ENCODE results near the gene RPL36A.
A peak's percentile ranks its signal among the peaks of the same experiment; 100 is the strongest.

Gene RPL36A

DNA sequence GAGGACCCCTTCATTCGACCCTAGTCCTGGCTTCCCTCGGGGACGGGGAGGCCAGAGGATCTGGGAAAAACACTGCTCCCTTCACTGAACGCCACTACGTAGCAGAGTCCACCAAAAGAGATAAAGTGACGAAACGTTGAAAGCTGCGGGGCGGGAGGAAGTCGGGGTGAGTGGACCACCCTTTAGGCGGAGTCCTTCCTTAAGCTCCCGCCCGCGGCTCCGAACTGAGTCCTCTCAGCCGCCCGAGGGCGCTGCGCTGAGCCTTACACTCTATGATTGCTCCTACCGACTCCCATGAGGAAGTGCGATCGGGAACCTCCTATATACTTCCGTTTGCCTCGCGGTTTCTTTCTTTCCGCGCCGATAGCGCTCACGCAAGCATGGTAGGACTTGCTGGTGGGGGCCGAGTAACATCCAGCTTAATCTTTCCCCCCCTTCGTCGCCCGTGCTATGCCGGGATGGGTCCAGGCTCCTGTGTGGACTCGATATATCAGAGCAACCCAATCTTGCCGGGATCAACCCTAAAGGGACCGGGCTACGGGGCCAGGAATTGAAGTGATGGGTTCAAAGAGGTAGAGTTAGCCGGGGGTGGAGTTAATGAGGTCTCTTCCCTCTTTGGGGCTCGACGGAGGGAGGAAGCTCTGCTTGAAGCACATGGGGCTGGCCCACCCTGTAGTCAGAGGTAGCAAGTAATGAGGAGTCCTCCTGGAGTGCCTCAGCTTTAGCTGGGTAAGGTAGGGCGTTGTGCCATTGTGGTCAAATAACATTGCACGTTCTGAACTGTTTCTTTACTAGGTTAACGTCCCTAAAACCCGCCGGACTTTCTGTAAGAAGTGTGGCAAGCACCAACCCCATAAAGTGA, at the start of gene RPL36A:
Gene RPL36A (plus strand): TSS at position 348 of the 862 bp plus-strand sequence. CDS start 33 bp downstream, at position 381.
- peak; percentile 88 for DNase-seq

DNA sequence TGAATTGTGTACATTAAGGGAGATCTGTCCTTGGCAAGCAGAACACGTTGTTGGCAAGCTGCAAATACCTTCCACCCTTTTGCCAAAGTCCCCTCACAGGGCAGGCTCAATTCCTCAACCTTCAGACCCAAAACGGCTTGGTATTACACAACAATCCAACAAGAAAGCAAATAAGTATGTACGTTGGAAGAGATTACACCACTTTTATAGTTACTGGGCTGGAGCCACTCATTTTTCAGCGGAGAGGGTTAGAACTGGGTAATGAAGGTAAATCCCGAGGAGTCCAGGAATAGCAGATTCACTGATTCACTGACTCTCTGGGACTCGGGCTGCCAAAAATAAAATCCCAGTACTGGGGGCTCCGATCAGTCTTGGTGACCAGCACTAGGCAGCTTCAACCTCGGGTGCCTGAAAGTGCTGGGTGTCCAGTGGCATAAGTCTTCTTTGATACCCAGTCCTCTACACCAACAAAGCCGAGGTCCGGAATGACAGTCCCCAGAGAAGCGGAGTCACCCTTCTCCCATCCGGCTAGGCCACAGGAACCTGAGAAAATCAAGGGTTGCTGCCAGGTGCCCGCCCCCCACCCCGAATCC, 42.9 kb upstream of the RPL36A start:
- DNase-seq, result no peak

DNA sequence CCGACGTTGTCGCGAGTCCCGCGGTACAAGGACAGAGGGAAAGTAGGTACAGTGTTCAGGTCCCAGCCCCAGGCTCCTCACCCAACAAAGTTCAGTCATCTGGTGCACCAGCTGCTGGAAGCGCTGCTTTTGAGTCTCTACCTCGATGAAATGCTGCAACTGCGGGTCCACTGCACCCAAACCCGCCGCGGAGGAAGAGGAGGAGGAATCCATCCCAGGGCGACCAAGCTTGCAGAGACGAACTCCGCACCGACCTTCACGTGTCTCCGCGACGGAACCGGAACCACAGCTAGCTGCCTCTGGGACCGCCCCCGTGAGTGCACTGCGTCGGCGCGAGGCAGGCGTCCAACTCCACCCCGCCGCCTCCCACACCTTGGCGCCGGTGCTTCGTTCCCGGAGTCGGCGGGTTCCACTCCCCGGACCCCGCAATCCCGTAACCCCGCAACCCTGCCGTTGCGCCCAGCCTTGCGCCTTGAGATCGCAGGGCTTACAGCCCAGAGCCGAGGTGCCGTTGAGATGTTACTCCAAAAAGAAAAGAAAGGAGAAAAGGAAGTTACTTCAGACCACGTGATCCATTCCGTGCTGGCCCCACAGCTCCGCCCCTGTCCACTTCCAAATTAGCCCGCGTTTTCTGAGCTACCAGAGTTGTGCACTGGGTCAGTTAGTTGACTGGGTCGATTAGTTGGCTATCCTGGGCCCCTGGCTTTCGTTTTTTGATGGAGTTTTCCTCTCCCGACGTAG, 42.2 kb upstream of the RPL36A start, which contains the start of gene TIMM8A:
Gene TIMM8A (minus strand): TSS at position 291 of the 741 bp plus-strand sequence. CDS start 78 bp downstream, at position 213.
- peak; percentile 75 for DNase-seq

GRCh38 chrX:101349193-101349562, 41.6 kb upstream of the RPL36A start:
- no peak for DNase-seq

DNA sequence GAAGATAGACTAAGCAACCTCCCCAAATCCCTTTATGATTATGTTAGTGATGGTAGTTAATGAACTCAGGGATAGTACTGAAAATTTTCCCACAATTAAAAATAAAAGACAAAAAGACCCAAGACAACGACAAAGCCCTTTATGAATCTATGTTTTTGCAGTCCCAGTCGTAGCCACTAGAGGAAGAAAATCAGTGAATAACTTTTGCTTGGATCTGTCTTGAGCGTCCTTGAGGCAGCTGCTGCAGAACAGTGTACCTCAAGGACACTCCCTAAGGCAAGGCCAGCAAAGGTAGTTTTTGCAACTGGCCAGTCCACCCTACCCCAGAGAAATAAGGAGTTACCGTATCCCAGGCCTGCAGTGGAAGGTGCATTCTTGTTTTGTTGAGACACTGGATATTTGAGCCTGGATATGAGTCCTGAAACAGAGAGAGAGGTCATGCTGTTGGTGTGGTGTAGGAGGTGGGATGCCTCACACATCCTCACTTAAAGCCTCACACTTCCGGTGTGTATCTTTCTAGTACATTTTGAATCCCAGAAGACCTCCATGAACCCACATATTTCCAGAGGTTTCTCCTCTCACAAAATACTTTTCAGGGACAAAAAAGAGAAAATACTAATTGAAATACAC, 33.5 kb upstream of the RPL36A start:
- no peak for DNase-seq

DNA sequence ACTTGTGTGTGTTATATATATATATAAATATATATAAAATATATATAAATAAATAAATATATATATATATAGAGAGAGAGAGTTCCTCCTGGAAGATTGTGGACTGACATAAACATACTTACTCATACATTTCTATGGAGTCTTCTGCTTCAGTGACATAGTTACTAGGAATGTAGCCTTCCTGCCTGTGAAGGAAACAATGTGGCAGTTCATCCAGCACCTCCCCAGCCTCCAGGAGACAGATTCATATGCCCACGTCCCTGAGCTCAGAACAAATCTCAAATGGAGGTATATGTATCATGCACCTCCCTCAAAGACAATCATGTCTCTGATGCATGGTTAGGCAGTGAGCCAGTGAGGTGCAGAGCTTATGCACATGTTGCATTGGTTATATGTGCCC, 30.8 kb upstream of the RPL36A start:
- no peak for DNase-seq

GRCh38 chrX:101360390-101360789, 30.4 kb upstream of the RPL36A start:
- no peak for DNase-seq

- DNase-seq, result no peak
Observed at GRCh38 chrX:101362116-101362515, 28.7 kb upstream of the RPL36A start.

- no peak for DNase-seq
Observed at GRCh38 chrX:101362757-101363156, 28.1 kb upstream of the RPL36A start.

DNA sequence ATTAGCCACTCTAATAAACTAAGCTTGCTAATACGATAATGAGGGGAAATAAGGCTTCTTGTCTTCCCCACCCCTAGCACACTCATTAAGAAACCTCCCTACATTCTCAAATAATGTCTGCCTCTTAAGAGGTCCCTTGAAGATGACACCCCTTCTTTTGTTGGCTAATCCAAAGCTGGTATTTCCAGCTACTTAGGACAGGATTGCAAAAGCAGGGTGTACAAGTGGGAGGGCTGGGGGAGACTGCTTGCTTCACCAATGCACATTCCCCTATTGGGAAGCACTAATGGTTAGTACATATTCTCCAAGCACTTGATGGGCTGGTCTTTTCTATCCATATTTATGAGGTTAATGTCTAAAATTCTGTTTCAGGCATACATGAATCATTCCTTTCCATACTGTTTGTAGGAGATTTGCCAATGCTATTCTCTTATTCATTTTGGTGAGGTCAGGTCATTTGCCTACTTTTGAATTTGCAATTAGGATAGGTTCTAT, 25.5 kb upstream of the RPL36A start:
- no peak for DNase-seq

DNA sequence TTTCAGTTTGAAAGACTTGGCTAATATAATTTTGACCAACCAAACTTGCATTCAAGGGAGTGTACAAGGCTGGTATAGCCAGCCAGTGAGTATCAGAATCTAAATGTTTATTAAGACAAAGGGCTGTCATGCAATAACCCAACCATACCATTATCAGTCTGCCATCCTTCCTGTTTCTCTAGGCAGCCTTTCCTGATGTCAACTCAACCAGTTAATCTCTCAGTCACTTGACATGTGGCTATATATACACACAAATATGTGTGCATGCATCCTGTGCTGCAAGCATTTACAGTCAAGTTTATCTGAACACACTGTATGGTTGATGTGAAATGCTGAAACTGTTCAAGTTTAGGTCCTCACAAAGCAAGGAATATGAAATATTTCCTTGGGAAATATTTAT, 22.0 kb upstream of the RPL36A start:
- no peak for DNase-seq

GRCh38 chrX:101369687-101370086, 21.1 kb upstream of the RPL36A start:
- no peak for DNase-seq

GRCh38 chrX:101370888-101371504, 19.8 kb upstream of the RPL36A start:
- DNase-seq, result no peak

- DNase-seq, result no peak
Observed at GRCh38 chrX:101377547-101377946, 13.3 kb upstream of the RPL36A start.

GRCh38 chrX:101383679-101384205, 7.1 kb upstream of the RPL36A start:
- DNase-seq, result no peak

GRCh38 chrX:101385026-101385684, 5.7 kb upstream of the RPL36A start:
- DNase-seq, result no peak

DNA sequence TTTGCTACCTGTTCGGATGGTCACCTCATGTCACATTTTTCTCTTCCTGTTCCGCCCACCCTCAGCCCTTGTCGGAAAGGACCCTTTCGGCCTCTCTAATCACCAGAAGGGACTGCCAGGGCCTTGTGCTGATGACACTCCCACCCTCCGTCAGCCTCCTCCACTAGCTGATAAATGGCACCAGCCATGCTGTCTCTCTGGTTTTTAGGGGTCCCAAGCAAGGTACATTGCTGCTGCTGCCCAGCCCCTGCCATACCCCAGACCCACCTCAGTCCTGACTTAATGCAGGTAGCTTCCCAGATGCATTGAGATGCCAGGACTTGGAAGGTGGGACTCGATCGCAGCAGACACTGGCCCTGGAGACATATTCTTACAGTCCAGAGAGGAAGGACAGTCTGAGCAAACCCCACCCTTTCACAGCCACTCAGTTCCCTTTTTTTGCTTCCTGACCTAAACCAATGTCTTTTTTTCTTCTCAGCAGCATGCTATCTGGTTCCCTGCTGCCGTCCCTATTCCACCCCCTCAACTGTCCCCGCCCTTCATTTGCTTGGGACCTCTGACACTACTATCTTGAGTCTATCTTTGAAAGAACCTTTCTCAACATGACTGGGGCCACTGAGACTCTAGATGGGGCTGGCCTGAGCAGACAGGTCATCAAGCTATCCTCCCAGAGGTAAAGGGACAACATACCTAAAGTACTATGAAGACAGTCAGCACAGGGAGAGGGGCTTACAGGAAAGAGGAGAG, 4.8 kb upstream of the RPL36A start, which contains the start of gene BTK:
Gene BTK (minus strand): TSS at position 397 of the 747 bp plus-strand sequence. CDS start 10,907 bp downstream, outside the sequence.
- DNase-seq, result no peak

GRCh38 chrX:101386542-101386885, 4.3 kb upstream of the RPL36A start:
- no peak for DNase-seq

DNA sequence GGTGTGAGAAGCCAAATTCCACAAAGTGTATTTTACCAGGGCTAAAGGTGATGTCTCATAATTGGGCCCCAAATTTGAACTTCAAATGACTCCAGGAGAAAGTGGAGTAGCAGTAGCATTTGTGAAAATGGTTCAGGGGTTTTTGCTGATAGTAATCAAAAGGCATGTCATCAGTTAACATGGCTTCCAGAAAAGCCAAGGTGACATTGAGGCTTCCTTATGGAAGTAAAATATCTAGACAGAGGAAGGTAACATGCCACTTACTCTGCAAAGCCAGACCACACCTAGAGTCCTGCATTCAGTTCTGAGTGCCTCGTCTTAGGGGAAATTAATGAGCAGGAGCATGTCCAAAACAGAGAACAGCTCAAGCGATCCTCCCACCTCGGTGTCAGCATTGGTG, 2.2 kb upstream of the RPL36A start:
- no peak for DNase-seq

- DNase-seq, result no peak
Observed at GRCh38 chrX:101391831-101392230, 1.0 kb downstream of the RPL36A start.

Data from stimulated activated CD4-positive, alpha-beta T cell treated with anti-CD3 and anti-CD28 coated beads, Interleukin-1b, Interleukin-23, amount 100 ng/mL, for 48 hours (primary cell).